ENCODE data around the gene RBFOX2. TPM values are rescaled to one million over a fixed set of nuclear protein-coding genes. Genes with fewer than 3 reads are reported as not detected.
"Not testable (repeated sequence)": the region's sequence is repeated elsewhere in the genome, so short reads cannot be mapped to it uniquely, and the experiment has no call there.

Gene RBFOX2
- total and polyA plus RNA-seq, 4 donors: 29.9 to 152 (median 80.0) TPM

DNA sequence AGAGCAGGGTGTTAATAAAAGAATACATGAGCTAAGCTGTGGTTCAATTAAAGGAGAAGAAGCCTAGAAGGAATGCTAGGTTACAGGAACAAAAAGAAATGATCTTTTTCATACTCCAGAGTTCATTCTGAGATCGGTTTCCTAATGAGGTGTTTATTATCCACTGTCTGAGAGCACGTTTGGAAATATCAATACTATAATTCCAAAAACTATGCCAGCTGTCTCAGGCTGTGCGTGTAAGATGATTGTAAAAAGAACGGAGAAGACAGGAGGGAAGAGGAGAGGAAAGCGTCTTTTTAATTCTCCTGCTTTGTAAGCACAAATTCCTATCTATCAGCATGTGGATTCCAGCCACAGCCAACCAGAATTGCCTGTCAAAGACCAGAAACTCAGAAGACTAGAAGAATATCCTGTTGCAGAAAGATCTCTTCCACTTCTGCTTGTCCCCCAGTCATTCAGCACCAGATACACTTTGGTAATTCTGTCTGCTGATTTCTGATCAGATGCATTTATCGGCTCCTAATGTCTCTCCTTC lies 285.2 kb downstream of the RBFOX2 start:
- intact Hi-C loops (cut with DNase I): no loop called here
- ATAC-seq (ENCODE audit: low FRiP score) (no peak), DNase-seq (no peak)
- no peaks in the 10 kb centered on the region for H3K9me3 ChIP-seq (ENCODE audit: control insufficient read depth, low read length)
- no peaks in the 10 kb centered on the region for H3K4me1 ChIP-seq (ENCODE audit: control insufficient read depth in 1 of 2, insufficient read depth in 2 of 2, low read length in 2 of 2)
- H3K36me3 ChIP-seq (ENCODE audit: control insufficient read depth in 1 of 2, insufficient read depth in 2 of 2, low read length in 1 of 2): peaks cover 0 to 9% of the 10 kb centered on the region in 2 donors
- no peaks in the 10 kb centered on the region for H3K27me3 ChIP-seq (ENCODE audit: control insufficient read depth in 1 of 2, insufficient read depth in 2 of 2, low read length in 1 of 2)
- H3K4me3 ChIP-seq (ENCODE audit: low read length in 2 of 2): no peak overlapping the region
- H3K27ac ChIP-seq (ENCODE audit: low read depth in 1 of 2, low read length in 2 of 2): no peak overlapping the region
- 72 to 77% methylated on average over 6 of the region's 6 CpGs for WGBS, 2 donors

DNA sequence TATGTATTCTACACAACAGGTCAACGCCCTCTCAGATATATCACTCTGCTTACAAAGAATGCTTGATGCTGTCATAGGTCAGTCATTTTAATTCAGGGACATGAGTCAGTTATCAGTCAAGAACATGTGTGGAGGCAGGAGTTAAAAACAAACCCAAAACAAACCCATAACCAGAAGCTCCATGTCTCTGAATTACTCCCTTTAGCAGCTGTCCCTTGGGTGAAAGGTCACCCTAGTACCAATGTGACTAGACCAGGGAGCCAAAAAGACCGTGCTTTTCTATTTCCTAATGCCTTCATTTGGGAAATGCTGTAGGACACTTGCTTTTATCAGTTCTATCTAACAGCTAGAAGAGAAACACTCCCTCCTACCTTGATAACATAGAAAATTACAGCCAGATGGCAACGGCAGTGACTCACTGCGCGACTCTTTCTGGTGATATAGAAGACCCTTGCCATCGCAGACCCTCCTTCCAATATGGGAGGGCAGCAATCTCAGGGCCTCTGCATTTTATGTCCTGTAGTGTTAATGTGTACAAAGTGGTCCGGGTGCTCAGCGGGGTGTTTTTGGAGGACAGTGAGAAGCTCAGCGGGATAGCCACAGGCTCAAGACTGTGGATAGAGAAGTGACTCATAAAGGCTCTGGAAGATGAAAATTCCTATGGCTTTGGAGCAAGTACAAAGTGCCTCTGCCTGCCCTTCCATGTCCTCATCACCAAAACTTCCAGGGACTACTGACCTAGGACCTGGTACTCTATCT lies 286.1 kb downstream of the RBFOX2 start:
- Histone ChIP-seq H3K27me3 (ENCODE audit: control insufficient read depth in 1 of 2, insufficient read depth in 2 of 2, low read length in 1 of 2) (no peaks in the 10 kb centered on the region), H3K4me3 (ENCODE audit: low read length in 2 of 2) (no peak overlapping the region), H3K27ac (ENCODE audit: low read depth in 1 of 2, low read length in 2 of 2) (no peak overlapping the region), H3K4me1 (ENCODE audit: control insufficient read depth in 1 of 2, insufficient read depth in 2 of 2, low read length in 2 of 2) (no peaks in the 10 kb centered on the region), H3K9me3 (ENCODE audit: control insufficient read depth, low read length) (no peaks in the 10 kb centered on the region), H3K36me3 (ENCODE audit: control insufficient read depth in 1 of 2, insufficient read depth in 2 of 2, low read length in 1 of 2) (peaks cover 0 to 9% of the 10 kb centered on the region in 2 donors)
- ATAC-seq (ENCODE audit: low FRiP score) (no peak), DNase-seq (no peak)
- intact Hi-C loops (cut with DNase I): no loop called here
- 87 to 90% methylated on average over 9 of the region's 9 CpGs for WGBS, 2 donors

DNA sequence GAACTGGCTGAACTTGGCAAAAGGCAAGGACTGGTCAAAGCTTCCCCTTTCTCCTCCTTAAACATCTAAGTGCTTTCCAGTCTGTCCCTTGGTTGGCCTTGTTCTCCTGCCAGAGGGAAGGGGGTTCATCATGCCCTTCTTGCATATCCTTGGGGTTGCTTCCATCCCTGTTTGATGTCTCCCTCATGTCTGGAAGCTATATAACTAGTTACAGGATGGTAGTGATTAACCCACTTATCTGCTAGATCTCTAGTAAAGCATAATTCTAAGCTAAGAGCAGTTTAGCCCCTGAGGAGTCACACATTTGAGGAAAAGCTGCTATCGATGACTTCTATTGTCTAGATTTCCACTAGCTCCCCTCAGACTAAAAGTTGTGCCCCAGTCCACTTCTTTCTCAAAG lies 288.0 kb downstream of the RBFOX2 start:
- Histone ChIP-seq H3K4me3 (ENCODE audit: low read length in 2 of 2) (no peak overlapping the region), H3K36me3 (ENCODE audit: control insufficient read depth in 1 of 2, insufficient read depth in 2 of 2, low read length in 1 of 2) (peaks cover 0 to 6% of the 10 kb centered on the region in 2 donors), H3K4me1 (ENCODE audit: control insufficient read depth in 1 of 2, insufficient read depth in 2 of 2, low read length in 2 of 2) (no peaks in the 10 kb centered on the region), H3K9me3 (ENCODE audit: control insufficient read depth, low read length) (no peaks in the 10 kb centered on the region), H3K27me3 (ENCODE audit: control insufficient read depth in 1 of 2, insufficient read depth in 2 of 2, low read length in 1 of 2) (no peaks in the 10 kb centered on the region), H3K27ac (ENCODE audit: low read depth in 1 of 2, low read length in 2 of 2) (no peak overlapping the region)
- 91 to 94% methylated on average over 1 of the region's 1 CpG for WGBS, 2 donors
- DNase-seq: no peak
- ATAC-seq (ENCODE audit: low FRiP score): no peak
- intact Hi-C loops (cut with DNase I): no loop called here

DNA sequence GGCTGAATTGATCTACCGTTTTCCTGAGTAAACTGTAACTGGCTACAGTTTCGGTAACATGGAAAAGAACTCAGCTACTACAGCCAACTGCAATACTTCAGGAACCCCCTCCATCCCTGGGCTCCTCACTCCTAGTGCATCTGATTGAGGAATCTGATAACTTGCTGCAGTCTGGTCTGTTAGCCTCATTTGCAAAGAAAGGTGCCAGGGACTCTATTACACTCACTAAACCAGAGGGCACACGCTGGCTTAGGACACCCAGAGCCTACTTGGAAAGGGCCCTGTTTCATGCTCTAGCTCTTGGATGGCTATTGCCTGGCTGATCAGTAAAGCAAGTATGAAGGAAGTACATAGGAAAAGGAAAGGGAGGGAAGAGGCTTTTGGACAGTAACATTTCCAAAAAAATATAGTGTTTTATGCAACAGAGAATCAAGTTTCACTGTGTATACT lies 288.7 kb downstream of the RBFOX2 start:
- peak overlapping the region in 1 of 2 donors; percentile 41 for H3K27ac ChIP-seq (ENCODE audit: low read depth in 1 of 2, low read length in 2 of 2)
- ATAC-seq (ENCODE audit: low FRiP score): peak; percentile 26
- WGBS, 2 donors: 4 to 6% methylated on average over 3 of the region's 3 CpGs
- H3K36me3 ChIP-seq (ENCODE audit: control insufficient read depth in 1 of 2, insufficient read depth in 2 of 2, low read length in 1 of 2): peaks cover 0 to 3% of the 10 kb centered on the region in 2 donors
- H3K27me3 ChIP-seq (ENCODE audit: control insufficient read depth in 1 of 2, insufficient read depth in 2 of 2, low read length in 1 of 2): no peaks in the 10 kb centered on the region
- DNase-seq: no peak
- H3K4me1 ChIP-seq (ENCODE audit: control insufficient read depth in 1 of 2, insufficient read depth in 2 of 2, low read length in 2 of 2): no peaks in the 10 kb centered on the region
- no peak overlapping the region for H3K4me3 ChIP-seq (ENCODE audit: low read length in 2 of 2)
- intact Hi-C loops (cut with DNase I): loop anchor here in 1 of 2 donors (2.0 kb wide), 1 partner anchor 113 kb away; no protein-coding TSS in a partner anchor
- no peaks in the 10 kb centered on the region for H3K9me3 ChIP-seq (ENCODE audit: control insufficient read depth, low read length)

DNA sequence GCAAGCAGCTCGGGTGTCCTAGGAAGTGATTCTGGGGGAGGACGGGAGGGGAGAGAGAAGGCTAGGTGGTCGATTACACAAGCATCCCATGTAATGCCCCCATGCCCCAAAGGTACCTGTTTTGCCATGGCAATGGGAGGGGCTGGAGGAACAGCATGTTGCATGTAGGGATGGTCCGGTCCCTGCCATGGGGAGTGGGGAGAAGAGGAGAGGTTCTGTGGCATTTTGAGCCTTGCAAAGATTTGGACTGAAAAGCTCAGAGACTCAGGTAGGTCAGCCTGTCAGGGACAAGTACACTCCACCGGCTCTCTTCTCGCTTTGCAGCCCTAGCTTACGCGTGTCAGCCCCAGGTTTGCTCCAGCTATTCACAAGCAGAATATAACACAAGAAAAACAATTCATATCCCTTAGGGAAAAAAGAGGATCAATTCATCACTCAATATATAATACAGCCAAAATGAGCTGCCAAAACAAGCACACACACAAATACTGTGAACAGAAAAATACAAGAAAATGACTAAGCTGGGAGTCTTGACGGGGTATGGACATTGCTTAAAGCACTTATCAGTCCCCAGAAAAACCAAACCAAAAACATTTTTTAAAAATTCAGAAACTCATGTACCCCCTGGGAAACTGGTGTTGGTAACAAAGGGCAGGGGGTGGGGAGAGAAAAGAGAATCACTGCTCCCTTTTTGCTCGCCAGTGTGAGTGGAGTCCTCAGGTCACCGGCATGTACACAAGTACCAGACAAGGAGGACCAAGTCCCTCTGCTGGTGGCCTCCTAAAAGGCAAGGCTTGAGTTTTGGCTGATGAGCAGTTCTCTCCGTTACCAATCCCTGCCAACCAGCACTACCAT lies 289.3 kb downstream of the RBFOX2 start:
- peaks cover 0 to 3% of the 10 kb centered on the region in 2 donors for H3K36me3 ChIP-seq (ENCODE audit: control insufficient read depth in 1 of 2, insufficient read depth in 2 of 2, low read length in 1 of 2)
- H3K27ac ChIP-seq (ENCODE audit: low read depth in 1 of 2, low read length in 2 of 2): no peak overlapping the region
- WGBS, 2 donors: 33 to 46% methylated on average over 12 of the region's 12 CpGs
- H3K4me3 ChIP-seq (ENCODE audit: low read length in 2 of 2): no peak overlapping the region
- H3K4me1 ChIP-seq (ENCODE audit: control insufficient read depth in 1 of 2, insufficient read depth in 2 of 2, low read length in 2 of 2): no peaks in the 10 kb centered on the region
- no peaks in the 10 kb centered on the region for H3K9me3 ChIP-seq (ENCODE audit: control insufficient read depth, low read length)
- intact Hi-C loops (cut with DNase I): loop anchor here in 1 of 2 donors (2.0 kb wide), 1 partner anchor 113 kb away; no protein-coding TSS in a partner anchor
- no peaks in the 10 kb centered on the region for H3K27me3 ChIP-seq (ENCODE audit: control insufficient read depth in 1 of 2, insufficient read depth in 2 of 2, low read length in 1 of 2)
- ATAC-seq (ENCODE audit: low FRiP score): peak; percentile 70
- DNase-seq: no peak

DNA sequence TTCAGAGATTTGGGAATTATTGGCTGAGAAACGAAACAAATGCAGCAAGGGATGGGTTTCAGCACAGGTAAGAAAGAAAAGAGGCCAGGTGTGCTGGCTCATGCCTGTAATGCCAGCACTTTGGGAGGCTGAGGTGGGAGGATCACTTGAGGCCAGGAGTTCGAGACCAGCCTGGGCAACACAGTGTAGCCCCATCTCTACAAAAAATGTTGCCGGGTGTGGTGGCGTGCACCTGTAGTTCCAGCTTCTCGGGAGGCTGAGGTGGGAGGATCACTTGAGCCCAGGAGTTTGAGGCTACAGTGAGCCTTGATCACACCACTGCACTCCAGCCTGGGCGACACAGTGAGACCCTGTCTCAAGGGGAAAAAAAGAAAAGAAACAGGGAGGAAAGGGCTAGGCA lies 290.7 kb downstream of the RBFOX2 start:
- H3K4me1 ChIP-seq (ENCODE audit: control insufficient read depth in 1 of 2, insufficient read depth in 2 of 2, low read length in 2 of 2); DNase-seq; H3K9me3 ChIP-seq (ENCODE audit: control insufficient read depth, low read length); H3K4me3 ChIP-seq (ENCODE audit: low read length in 2 of 2); H3K27ac ChIP-seq (ENCODE audit: low read depth in 1 of 2, low read length in 2 of 2); ATAC-seq (ENCODE audit: low FRiP score); H3K27me3 ChIP-seq (ENCODE audit: control insufficient read depth in 1 of 2, insufficient read depth in 2 of 2, low read length in 1 of 2); H3K36me3 ChIP-seq (ENCODE audit: control insufficient read depth in 1 of 2, insufficient read depth in 2 of 2, low read length in 1 of 2): not testable (repeated sequence)
- 93 to 97% methylated on average over 6 of the region's 6 CpGs for whole genome bisulfite sequencing, 2 donors
- intact Hi-C loops (cut with DNase I): loop anchor here in 1 of 2 donors (2.0 kb wide), 1 partner anchor 111 kb away; no protein-coding TSS in a partner anchor

DNA sequence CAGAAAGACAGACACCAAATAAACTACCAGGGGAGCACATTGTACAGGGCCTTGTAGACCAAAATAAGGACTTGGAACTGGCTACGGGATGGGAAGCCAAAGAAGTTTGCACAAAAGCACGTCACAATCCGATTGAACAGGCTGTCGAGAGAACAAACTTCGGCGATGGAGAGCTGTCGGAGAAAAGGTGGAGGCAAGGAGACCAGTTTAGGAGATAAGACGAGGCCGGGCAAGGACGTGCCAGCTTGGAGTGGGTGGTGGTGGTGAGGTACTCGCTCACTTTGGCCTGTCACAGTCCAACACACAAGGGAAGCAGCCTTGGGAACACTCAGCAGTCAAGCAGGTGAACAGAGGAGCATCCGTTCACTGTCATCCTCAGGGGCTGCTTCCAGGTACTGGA lies 291.9 kb downstream of the RBFOX2 start:
- intact Hi-C loops (cut with DNase I): no loop called here
- no peak for DNase-seq

DNA sequence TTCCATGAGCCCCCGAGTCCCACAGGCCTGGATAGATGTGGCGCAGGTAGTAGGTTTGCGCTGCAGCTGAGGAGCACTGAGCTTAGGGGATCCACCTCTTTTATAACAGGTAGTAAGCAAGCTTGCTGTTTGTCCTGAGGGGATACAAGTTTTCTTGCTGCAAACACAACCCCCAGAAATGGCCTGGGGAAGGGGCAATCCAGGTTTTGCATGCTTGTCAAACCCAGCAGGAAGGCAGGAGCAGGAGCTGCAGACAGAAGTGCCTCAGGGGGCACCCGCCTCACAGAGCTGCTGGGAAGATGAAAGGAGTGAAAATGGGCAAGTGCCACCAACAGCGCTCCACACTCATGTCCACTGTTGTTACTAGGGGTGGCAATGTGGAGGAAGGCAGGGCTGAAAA lies 292.5 kb downstream of the RBFOX2 start:
- intact Hi-C loops (cut with DNase I): no loop called here

More for the DNA sequence above, 291.9 kb downstream of the RBFOX2 start:
- no peaks in the 10 kb centered on the region for H3K4me1 ChIP-seq (ENCODE audit: control insufficient read depth in 1 of 2, insufficient read depth in 2 of 2, low read length in 2 of 2)
- H3K9me3 ChIP-seq (ENCODE audit: control insufficient read depth, low read length): no peaks in the 10 kb centered on the region
- H3K27me3 ChIP-seq (ENCODE audit: control insufficient read depth in 1 of 2, insufficient read depth in 2 of 2, low read length in 1 of 2): no peaks in the 10 kb centered on the region
- H3K4me3 ChIP-seq (ENCODE audit: low read length in 2 of 2): no peak overlapping the region
- no peaks in the 10 kb centered on the region for H3K36me3 ChIP-seq (ENCODE audit: control insufficient read depth in 1 of 2, insufficient read depth in 2 of 2, low read length in 1 of 2)
- H3K27ac ChIP-seq (ENCODE audit: low read depth in 1 of 2, low read length in 2 of 2): no peak overlapping the region
- 86 to 87% methylated on average over 12 of the region's 12 CpGs for WGBS, 2 donors
- no peak for ATAC-seq (ENCODE audit: low FRiP score)

More for the DNA sequence above, 292.5 kb downstream of the RBFOX2 start:
- no peaks in the 10 kb centered on the region for H3K36me3 ChIP-seq (ENCODE audit: control insufficient read depth in 1 of 2, insufficient read depth in 2 of 2, low read length in 1 of 2)
- DNase-seq (no peak), ATAC-seq (ENCODE audit: low FRiP score) (no peak)
- WGBS, 2 donors: 96 to 97% methylated on average over 5 of the region's 5 CpGs
- no peaks in the 10 kb centered on the region for H3K9me3 ChIP-seq (ENCODE audit: control insufficient read depth, low read length)
- H3K4me3 ChIP-seq (ENCODE audit: low read length in 2 of 2): no peak overlapping the region
- H3K27me3 ChIP-seq (ENCODE audit: control insufficient read depth in 1 of 2, insufficient read depth in 2 of 2, low read length in 1 of 2): no peaks in the 10 kb centered on the region
- H3K27ac ChIP-seq (ENCODE audit: low read depth in 1 of 2, low read length in 2 of 2): no peak overlapping the region
- no peaks in the 10 kb centered on the region for H3K4me1 ChIP-seq (ENCODE audit: control insufficient read depth in 1 of 2, insufficient read depth in 2 of 2, low read length in 2 of 2)

Measured in aorta (tissue), 5 donors.